Activated T-cell treated with anti-CD3 and anti-CD28 coated beads for 48 hours (primary cell): ENCODE results near the gene JAKMIP1.

ENCODE experiments used
- DNase-seq: peaks from one replicate; pipeline ENCODE4 v3.0.0-alpha.2; 2020; ENCODE audit warnings: low read depth

JAKMIP1 gene

GRCh38 chr4:6042293-6043063, 157.9 kb downstream of the JAKMIP1 start:
- no peak for DNase-seq

GRCh38 chr4:6041800-6042199, 158.5 kb downstream of the JAKMIP1 start:
- no peak for DNase-seq

- DNase-seq, result no peak
Observed at GRCh38 chr4:6038711-6039110, 161.6 kb downstream of the JAKMIP1 start.

GRCh38 chr4:6035786-6036185, 164.6 kb downstream of the JAKMIP1 start:
- no peak for DNase-seq

- DNase-seq, result no peak
Observed at GRCh38 chr4:6033381-6033780, 167.0 kb downstream of the JAKMIP1 start.

- no peak for DNase-seq
Observed at GRCh38 chr4:6032249-6033244, 167.8 kb downstream of the JAKMIP1 start.

- DNase-seq, result no peak
Observed at GRCh38 chr4:6031846-6032245, 168.5 kb downstream of the JAKMIP1 start.

- DNase-seq, result no peak
Observed at GRCh38 chr4:6030679-6031078, 169.7 kb downstream of the JAKMIP1 start.

GRCh38 chr4:6029254-6029653, 171.1 kb downstream of the JAKMIP1 start:
- no peak for DNase-seq

GRCh38 chr4:6028168-6028567, 172.2 kb downstream of the JAKMIP1 start:
- DNase-seq, result no peak

- no peak for DNase-seq
Observed at GRCh38 chr4:6027392-6027791, 173.0 kb downstream of the JAKMIP1 start.

- no peak for DNase-seq
Observed at GRCh38 chr4:6024313-6024960, 175.9 kb downstream of the JAKMIP1 start.

GRCh38 chr4:6023731-6024130, 176.6 kb downstream of the JAKMIP1 start:
- DNase-seq, result no peak

GRCh38 chr4:6022607-6023288, 177.6 kb downstream of the JAKMIP1 start:
- no peak for DNase-seq

GRCh38 chr4:6021831-6022606, 178.3 kb downstream of the JAKMIP1 start:
- no peak for DNase-seq

- DNase-seq, result no peak
Observed at GRCh38 chr4:6020613-6021012, 179.7 kb downstream of the JAKMIP1 start.

GRCh38 chr4:6019316-6020263, 180.8 kb downstream of the JAKMIP1 start:
- DNase-seq, result peak; percentile 9

GRCh38 chr4:6018331-6018730, 182.0 kb downstream of the JAKMIP1 start, which contains the start of gene C4orf50:
C4orf50 (minus strand) TSS chr4:6018431.
- DNase-seq, result no peak

- DNase-seq, result no peak
Observed at GRCh38 chr4:6017800-6018199, 182.5 kb downstream of the JAKMIP1 start.

GRCh38 chr4:6017030-6017429, 183.3 kb downstream of the JAKMIP1 start:
- DNase-seq, result no peak
